GM12878 (cell line): ENCODE measurements around the gene AIFM1. TPM values are rescaled to one million over a fixed set of nuclear protein-coding genes. Genes with fewer than 3 reads are reported as not detected.

ENCODE experiments used
- ATAC-seq: fragments of 200-7000 bp; cut with Tn5 transposase; 3 replicates; pipeline ENCODE4 v1.9.1; 2020; ENCODE audit warnings: mild to moderate bottlenecking, moderate library complexity
- BruUV-seq: library from RNA; stranded (reverse); fragments of 400-500 nt; replicated peaks from 2 replicates; lab custom pipeline; 2021; lab: Mats Ljungman, UMichigan
- CTCF ChIA-PET: fragments of 300-600 bp; sonication (Branson Sonifier 250); formaldehyde crosslinking; extraction: SDS; loops from one replicate; lab custom pipeline; 2021; ENCODE audit warnings: inconsistent platforms; lab: Yijun Ruan, JAX
- POLR2A ChIA-PET: fragments of 350-600 bp; formaldehyde crosslinking; extraction: SDS; loops from one replicate; lab custom pipeline; 2021; ENCODE audit warnings: inconsistent platforms; lab: Charles Lee
- RAD21 ChIA-PET: fragments of 300-600 bp; sonication (Branson Sonifier 250); formaldehyde crosslinking; loops from one replicate; lab custom pipeline; 2023; ENCODE audit warnings: antibody characterized with exemption; ENCODE audit not compliant: unreplicated experiment; lab: Charles Lee
- SMC1A ChIA-PET: fragments of 300-600 bp; sonication (Branson Sonifier 250); formaldehyde crosslinking; loops from one replicate; lab custom pipeline; 2023; ENCODE audit not compliant: unreplicated experiment, uncharacterized antibody; lab: Charles Lee
- DNase-seq: peaks from one replicate; pipeline ENCODE4 v3.0.0-alpha.2; 2011; ENCODE audit warnings: low read depth, low spot score
- FAIRE-seq: peaks from 3 replicates; lab custom pipeline; 2011; peaks lifted over from hg19 to GRCh38; lab: Jason Lieb, UNC
- H2AFZ ChIP-seq: 2 replicates; pipeline ENCODE4 v1.6.0; 2011; ENCODE audit warnings: low read depth, low read length, control low read depth; ENCODE audit not compliant: control insufficient read depth
- H3K27ac ChIP-seq: 2 replicates; pipeline ENCODE4 v1.5.1; 2011; ENCODE audit warnings: control low read depth; ENCODE audit not compliant: control insufficient read depth, insufficient read depth
- H3K27me3 ChIP-seq, 2 experiments: replicated peaks in 1 of 2; 2 replicates each; pipeline versions ENCODE4 v1.6.0 to v1.6.1; 2011; ENCODE audit warnings: low read length in 1 of 2; ENCODE audit not compliant: control insufficient read depth in 2 of 2, insufficient read depth in 2 of 2
- H3K36me3 ChIP-seq, 2 experiments: 2 replicates each; pipeline ENCODE4 v1.5.1; 2011; ENCODE audit warnings: low read length in 1 of 2; ENCODE audit not compliant: control insufficient read depth in 2 of 2, insufficient read depth in 2 of 2
- H3K4me1 ChIP-seq: 2 replicates; pipeline ENCODE4 v1.6.1; 2011; ENCODE audit warnings: mild to moderate bottlenecking, low read length, moderate library complexity, mixed read lengths; ENCODE audit not compliant: control insufficient read depth, insufficient read depth
- H3K4me2 ChIP-seq: 2 replicates; pipeline ENCODE4 v1.6.0; 2011; ENCODE audit warnings: control low read depth; ENCODE audit not compliant: control insufficient read depth, insufficient read depth
- H3K4me3 ChIP-seq: fragments of 200-600 bp; sonication (generic); 2 replicates; pipeline ENCODE4 v1.5.1; 2016
- H3K79me2 ChIP-seq: 2 replicates; pipeline ENCODE4 v1.6.0; 2011; ENCODE audit warnings: low read length; ENCODE audit not compliant: control insufficient read depth, insufficient read depth
- H3K9ac ChIP-seq: 2 replicates; pipeline ENCODE4 v1.8.0; 2011; ENCODE audit warnings: low read length, control low read depth, mixed read lengths; ENCODE audit not compliant: control insufficient read depth, insufficient read depth
- H3K9me3 ChIP-seq: replicated peaks from 3 replicates; pipeline ENCODE4 v1.5.1; 2011; ENCODE audit warnings: mild to moderate bottlenecking, low read length; ENCODE audit not compliant: control insufficient read depth, insufficient read depth
- H4K20me1 ChIP-seq: 2 replicates; pipeline ENCODE4 v1.6.0; 2011; ENCODE audit not compliant: control insufficient read depth, insufficient read depth
- CHD2 ChIP-seq: IDR thresholded peaks from 2 replicates; pipeline ENCODE4 v1.6.1; 2011; ENCODE audit warnings: low read depth, low read length, improper control_type of control experiment, borderline replicate concordance
- LARP7 ChIP-seq: fragments of 450-650 bp; IDR thresholded peaks from 2 replicates; pipeline ENCODE4 v1.6.1; 2017; ENCODE audit warnings: mild to moderate bottlenecking
- WGBS: methylation state at CpG from one replicate; pipeline ENCODE4 v1.1.6; 2016; ENCODE audit warnings: low lambda C conversion rate; ENCODE audit not compliant: insufficient replicate concordance, insufficient coverage; ENCODE audit errors: missing lambda C conversion rate; 5-methylcytosine and 5-hydroxymethylcytosine counted together
- in situ Hi-C: fragments of 300-500 bp; cut with MboI; formaldehyde crosslinking; loops from 9 replicates; pipeline ENCODE4 v1.14.3; 2018; ENCODE audit warnings: mixed read lengths
- intact Hi-C: fragments of 100-400 bp; cut with micrococcal nuclease; formaldehyde crosslinking; loops from one replicate; pipeline ENCODE4 v1.14.2; 2022; ENCODE audit not compliant: unreplicated experiment
- polyA plus RNA-seq, 11 experiments: library from polyadenylated mRNA; depleted of rRNA in 4 of 11; unstranded in 6 of 11; stranded (reverse) in 5 of 11; fragments of >200 nt; fragmentation: Nextera tagmentation in 4 of 11; fragmentation: Illumina TruSeq in 1 of 11; extraction: Ambion mirVana in 4 of 11; extraction: Trizol in 1 of 11; gene quantifications; 1 replicate in 1 of 11; 2 replicates in 10 of 11; pipeline versions ENCODE4 v1.2.1 to v1.2.3, GENCODE V29; 2011 to 2016; ENCODE audit warnings: inconsistent platforms in 2 of 11, missing spikeins in 2 of 11, low read depth in 1 of 11
- total RNA-seq, 4 experiments: library from RNA; depleted of rRNA in 3 of 4; stranded (reverse); fragments of >200 nt in 3 of 4; fragmentation: Illumina TruSeq in 1 of 4; extraction: Trizol in 1 of 4; gene quantifications; 2 replicates each; pipeline versions ENCODE4 v1.2.1 to v1.2.3, GENCODE V29; 2013 to 2021
- TF ChIP-seq, protein P1 (sequence below): fragments of 450-650 bp; IDR thresholded peaks from 2 replicates; pipeline ENCODE4 v1.6.1; 2016; ENCODE audit warnings: mild to moderate bottlenecking, moderate library complexity, borderline replicate concordance

AIFM1 gene
- total and polyA plus RNA-seq, 10 of the 15 experiments (the other 5 are each of a cell fraction or from before 2014, with no cell fraction given), result 44.2 to 121 (median 80.0) TPM

DNA sequence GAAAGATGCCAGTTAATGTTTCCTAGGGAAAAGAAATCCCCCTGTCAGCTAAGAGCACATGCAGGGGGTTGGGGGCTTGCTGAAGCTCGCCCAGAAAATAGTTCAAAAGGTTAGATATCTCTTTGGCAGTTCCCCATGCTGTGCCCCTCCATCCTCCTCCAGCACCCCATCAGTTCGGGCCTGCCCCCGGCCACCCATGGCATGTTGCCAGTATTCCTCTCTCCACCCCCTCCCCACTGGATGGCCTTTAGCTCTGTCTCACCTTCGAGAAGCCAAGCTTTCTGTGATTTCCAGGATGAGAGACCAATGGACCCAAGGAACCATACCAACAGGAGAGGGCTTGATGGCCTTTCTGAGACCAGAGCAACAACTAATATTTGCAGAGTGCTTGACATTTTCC, 11.3 kb upstream of the AIFM1 start:
- intact Hi-C loops (loop anchor here (10.0 kb wide), 2 partner anchors 242 to 402 kb away; partner anchors contain the start of gene SASH3), in situ Hi-C loops (loop anchor here (10.0 to 25.0 kb wide), 2 partner anchors 92 to 565 kb away; no protein-coding TSS in a partner anchor)
- H3K4me1 ChIP-seq, result peaks cover 13% of the 10 kb centered on the region

More for the DNA sequence above, 11.3 kb upstream of the AIFM1 start:
- no peak for ATAC-seq
- no peaks in the 10 kb centered on the region for H4K20me1 ChIP-seq
- no peaks in the 10 kb centered on the region for H3K27me3 ChIP-seq
- H3K4me3 ChIP-seq, result no peak overlapping the region
- no TSS peak for BruUV-seq
- no peak for FAIRE-seq
- no peak for DNase-seq
- H3K27ac ChIP-seq, result peak overlapping the region; percentile 2; the same call in 1 of the 2 replicates
- CTCF ChIA-PET, result interaction anchor here (1.1 to 5.7 kb wide), 5 partner anchors 9 to 96 kb away, joined by 4 to 30 read pairs (median 4); no protein-coding TSS in a partner anchor
- no peak for TF ChIP-seq CHD2
- TF ChIP-seq, protein P1, sequence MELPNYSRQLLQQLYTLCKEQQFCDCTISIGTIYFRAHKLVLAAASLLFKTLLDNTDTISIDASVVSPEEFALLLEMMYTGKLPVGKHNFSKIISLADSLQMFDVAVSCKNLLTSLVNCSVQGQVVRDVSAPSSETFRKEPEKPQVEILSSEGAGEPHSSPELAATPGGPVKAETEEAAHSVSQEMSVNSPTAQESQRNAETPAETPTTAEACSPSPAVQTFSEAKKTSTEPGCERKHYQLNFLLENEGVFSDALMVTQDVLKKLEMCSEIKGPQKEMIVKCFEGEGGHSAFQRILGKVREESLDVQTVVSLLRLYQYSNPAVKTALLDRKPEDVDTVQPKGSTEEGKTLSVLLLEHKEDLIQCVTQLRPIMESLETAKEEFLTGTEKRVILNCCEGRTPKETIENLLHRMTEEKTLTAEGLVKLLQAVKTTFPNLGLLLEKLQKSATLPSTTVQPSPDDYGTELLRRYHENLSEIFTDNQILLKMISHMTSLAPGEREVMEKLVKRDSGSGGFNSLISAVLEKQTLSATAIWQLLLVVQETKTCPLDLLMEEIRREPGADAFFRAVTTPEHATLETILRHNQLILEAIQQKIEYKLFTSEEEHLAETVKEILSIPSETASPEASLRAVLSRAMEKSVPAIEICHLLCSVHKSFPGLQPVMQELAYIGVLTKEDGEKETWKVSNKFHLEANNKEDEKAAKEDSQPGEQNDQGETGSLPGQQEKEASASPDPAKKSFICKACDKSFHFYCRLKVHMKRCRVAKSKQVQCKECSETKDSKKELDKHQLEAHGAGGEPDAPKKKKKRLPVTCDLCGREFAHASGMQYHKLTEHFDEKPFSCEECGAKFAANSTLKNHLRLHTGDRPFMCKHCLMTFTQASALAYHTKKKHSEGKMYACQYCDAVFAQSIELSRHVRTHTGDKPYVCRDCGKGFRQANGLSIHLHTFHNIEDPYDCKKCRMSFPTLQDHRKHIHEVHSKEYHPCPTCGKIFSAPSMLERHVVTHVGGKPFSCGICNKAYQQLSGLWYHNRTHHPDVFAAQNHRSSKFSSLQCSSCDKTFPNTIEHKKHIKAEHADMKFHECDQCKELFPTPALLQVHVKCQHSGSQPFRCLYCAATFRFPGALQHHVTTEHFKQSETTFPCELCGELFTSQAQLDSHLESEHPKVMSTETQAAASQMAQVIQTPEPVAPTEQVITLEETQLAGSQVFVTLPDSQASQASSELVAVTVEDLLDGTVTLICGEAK, result no peak
- no peak for TF ChIP-seq LARP7
- 32% methylated on average over 4 of the region's 4 CpGs for WGBS
- H2AFZ ChIP-seq, result no peak overlapping the region
- no peaks in the 10 kb centered on the region for H3K9me3 ChIP-seq
- H3K36me3 ChIP-seq, result no peaks in the 10 kb centered on the region
- POLR2A ChIA-PET, result interaction anchor here (1.0 to 2.3 kb wide), 3 partner anchors 10 to 92 kb away, joined by 3 to 10 read pairs (median 5); partner anchors contain the start of gene AIFM1
- H3K79me2 ChIP-seq, result peaks cover 54% of the 10 kb centered on the region
- RAD21 ChIA-PET, result interaction anchor here (1.0 to 2.2 kb wide), 8 partner anchors 9 to 97 kb away, joined by 3 to 8 read pairs (median 6); partner anchors contain the start of gene AIFM1
- no peak overlapping the region for H3K9ac ChIP-seq
- peak overlapping the region; percentile 34 for H3K4me2 ChIP-seq
- SMC1A ChIA-PET, result interaction anchor here (0.8 to 2.5 kb wide), 10 partner anchors 11 to 96 kb away, joined by 3 to 18 read pairs (median 6); partner anchors contain the start of gene AIFM1
